Myocyte (in vitro differentiated cells): ENCODE data around the gene BTBD1. TPM values are rescaled to one million over a fixed set of nuclear protein-coding genes. Genes with fewer than 3 reads are reported as not detected.
"Not testable (repeated sequence)": the region's sequence is repeated elsewhere in the genome, so short reads cannot be mapped to it uniquely, and the experiment has no call there.

ENCODE experiments used
- DNase-seq: peaks from one replicate; pipeline ENCODE4 v3.0.0-alpha.2; 2012; ENCODE audit warnings: low read depth
- total RNA-seq: library from RNA; depleted of rRNA; stranded (reverse); fragments of >200 nt; gene quantifications from 2 replicates; pipeline ENCODE4 v1.2.3, GENCODE V29; 2014

The BTBD1 gene
- total RNA-seq, 1 donor from 2014 or later = 191 TPM

DNA sequence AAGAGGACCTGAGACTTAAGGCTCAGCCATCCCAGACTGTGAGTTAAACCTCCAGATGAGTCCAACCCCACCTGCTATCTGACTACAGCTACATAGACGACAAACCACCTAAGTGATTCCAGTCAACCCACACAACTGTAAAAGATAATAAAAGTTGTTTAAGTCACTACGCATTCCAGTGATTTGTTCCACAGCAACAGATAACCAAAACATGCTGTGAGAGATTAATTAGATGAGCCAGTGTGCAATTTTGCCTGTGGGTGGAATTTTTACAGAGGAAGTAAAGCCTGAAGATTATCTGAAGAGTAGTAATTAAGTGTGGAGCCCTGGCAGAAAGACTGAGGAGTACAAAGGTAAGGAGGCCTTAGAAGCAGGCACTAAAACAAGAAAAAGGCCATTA is 5.4 kb downstream of the BTBD1 start:
- no peak for DNase-seq

DNA sequence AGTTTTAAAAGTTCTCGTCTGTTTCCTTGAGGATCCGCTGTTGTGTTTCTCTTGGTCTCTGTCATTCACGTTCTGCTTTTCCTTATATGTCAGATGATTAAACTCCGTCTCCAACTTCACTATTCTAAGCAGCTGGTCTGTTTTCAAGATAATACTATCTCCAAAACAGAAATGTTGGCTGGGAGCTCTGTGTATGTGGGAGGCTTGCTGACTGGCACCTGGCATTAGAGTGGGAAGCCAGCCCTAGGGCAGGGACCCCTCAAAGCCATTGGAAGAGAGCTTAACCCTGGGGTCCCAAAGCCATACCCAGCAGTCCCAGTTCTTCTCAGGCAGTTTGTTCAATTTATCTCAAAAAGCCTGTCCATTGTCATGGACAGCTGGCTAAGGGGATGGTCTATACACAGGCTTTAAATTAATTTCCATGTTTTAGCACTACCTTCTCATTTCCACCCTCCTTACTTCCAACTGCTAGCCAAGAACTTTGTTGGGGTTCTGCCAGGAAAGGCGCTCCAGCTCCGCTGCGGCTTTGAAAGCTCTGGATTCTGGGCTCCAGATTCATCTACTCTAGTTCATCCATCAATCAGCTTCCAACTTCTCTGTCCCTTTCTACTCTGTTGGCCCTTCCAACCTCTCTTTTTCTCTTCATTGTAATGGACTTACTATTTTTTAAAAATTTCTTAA is 9.2 kb downstream of the BTBD1 start:
- no peak for DNase-seq

DNA sequence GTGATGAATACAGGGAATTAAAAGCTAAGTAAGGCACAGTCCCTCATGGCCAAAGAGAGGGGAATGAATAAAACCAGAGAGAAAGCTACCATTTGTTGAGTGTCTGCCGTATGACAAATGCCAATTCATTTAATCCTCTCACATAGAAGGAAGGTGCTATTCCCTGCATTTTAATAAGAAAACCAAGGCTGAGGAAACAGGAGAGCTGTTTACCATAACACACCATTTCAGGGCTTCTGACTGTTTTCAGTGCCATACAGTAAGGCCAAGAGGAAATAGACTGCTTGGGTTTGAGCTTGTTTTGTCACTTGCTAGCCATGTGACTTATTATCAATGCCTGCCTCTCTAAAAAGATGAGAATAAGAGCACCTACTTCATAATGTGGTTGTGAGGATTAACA is 10.1 kb downstream of the BTBD1 start:
- DNase-seq = no peak

DNA sequence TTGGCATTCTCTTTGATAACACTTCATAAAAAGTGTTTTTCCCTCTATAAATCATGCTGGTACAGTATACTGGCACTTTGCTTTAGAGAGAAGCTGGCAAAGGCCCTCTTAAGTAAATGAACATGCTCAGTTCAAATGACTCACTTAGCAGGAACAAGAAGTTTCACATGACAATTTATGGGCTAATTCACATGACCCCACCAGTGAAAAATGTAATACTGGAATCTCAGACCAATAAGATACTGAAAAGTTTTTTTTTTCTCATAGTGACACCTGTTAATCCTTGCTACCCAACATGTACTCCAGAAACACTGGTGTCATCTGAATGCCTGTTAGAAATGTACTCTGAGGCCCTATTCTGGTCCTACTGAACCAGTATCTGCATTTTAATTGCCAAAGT is 13.9 kb downstream of the BTBD1 start:
- DNase-seq = peak; percentile 80

DNA sequence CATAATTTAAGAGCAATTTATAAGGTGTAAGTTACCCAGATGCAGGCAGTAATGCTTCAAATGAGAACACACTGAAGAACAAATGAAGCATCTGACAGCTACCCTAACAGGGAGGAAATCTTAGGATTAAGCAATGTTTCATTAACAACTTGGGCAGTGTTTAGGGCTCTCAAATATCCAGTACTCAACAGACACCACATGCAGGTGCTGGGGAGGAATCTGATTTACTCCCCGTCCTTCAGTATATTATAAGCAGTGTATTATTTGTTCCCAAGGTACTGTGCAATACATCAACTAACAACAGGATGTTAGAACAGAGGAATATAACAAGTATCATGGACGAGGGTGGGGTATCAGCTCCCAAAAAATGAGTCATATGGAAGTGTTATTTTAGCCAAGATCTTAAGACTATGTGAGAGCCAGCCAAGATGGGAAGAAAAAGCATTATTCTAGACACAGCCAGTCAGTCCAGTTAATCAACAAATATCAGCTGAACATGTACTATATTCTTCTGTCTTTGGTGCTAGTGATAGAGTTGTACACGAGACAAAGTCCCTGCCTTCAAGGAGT is 20.4 kb downstream of the BTBD1 start:
- peak; percentile 32 for DNase-seq

DNA sequence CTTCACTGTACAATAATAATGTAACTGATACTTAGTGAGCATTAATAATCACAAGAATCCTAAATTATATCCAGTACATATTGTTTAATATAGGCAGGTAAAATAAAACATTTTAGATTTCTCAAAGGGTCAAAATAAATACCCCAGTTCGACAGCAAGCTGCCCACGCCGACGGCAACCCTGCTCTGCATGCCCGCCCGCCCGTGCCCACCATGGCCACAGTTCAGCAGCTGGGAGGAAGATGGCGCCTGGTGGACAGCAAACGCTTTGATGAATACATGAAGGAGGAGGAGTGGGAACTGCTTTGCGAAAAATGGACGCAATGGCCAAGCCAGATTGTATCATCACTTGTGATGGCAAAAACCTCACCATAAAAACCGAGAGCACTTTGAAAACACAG is 22.9 kb downstream of the BTBD1 start:
- DNase-seq = no peak

DNA sequence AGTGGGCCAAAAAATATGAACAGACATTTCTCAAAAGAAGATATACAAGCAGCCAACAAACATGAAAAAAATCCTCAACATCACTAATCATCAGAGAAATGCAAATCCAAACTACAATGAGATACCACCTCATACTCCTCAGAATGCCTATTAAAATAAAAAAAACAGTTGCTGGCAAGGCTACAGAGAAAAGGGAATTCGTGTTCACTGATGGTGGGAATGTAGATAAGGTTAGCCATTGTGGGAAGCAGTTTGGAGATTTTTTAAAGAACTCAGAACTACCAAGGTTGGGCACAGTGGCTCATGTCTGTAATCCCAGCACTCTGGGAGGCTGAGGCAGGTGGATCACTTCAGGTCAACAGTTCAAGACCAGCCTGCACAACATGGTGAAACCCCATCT is 27.8 kb downstream of the BTBD1 start:
- no peak for DNase-seq

DNA sequence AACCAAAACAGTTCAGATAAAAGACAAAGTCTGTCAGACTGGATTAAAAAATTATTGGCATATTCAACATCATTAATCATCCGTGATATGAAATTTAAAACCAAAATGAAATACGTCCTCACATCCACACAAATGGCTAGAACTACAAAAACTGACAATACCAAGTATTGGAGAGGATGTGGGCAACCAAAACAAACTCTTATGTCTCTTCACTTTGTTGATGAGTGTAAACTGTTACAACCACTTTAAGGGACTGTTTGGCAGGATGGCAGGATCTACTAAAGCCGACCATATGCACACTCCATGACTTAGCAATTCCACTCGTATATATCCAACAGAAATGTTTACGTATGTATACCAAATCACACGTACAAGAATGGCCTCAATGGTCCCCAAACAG is 30.8 kb downstream of the BTBD1 start:
- no peak for DNase-seq

DNA sequence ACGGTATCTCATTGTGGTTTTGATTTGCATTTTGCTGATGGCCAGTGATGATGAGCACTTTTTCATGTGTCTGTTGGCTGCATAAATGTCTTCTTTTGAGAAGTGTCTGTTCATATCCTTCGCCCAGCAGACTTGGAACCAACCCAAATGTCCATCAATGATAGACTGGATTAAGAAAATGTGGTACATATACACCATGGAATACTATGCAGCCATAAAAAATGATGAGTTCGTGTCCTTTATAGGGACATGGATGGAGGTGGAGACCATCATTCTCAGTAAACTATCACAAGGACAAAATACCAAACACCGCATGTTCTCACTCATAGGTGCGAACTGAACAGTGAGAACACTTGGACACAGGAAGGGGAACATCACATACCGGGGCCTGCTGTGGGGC is 35.8 kb downstream of the BTBD1 start:
- DNase-seq = not testable (repeated sequence)

DNA sequence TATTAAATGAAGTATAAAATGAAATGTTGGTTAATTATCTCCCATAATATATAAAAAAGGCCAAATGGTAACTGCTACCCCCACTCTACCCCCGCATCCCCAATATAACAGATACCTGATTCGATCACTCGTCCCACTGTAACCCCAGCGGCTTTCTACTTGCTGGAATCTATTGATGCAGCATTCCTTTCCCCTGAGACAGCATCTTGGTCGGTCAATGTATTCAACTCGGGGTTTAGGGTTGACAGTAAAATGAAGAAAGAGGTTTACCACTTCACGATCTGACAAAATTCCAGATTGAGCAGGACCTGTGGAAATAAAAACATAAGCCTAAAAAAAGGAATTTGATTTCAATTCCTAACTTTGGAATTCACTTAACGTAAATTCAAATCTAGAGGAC is 37.0 kb downstream of the BTBD1 start:
- DNase-seq = peak; percentile 15

DNA sequence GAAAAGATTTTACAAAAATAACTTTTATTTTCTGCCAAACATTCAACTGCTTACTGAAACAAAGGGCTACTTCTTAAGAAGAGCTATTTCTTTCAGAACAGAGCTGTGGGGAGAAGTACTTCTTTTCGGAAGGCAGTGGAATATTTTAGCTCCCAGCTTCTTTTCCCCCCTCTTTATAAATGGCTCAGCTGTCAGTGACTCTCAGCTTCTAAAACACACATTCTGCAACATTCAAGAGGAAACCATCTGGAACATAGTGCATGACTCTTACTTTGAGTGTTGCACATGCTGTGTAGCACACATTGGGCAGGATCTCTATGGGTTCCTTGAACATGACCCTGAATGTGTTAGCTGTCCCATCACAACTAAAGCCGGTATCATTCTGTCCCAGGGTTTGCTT is 48.6 kb downstream of the BTBD1 start:
- no peak for DNase-seq

DNA sequence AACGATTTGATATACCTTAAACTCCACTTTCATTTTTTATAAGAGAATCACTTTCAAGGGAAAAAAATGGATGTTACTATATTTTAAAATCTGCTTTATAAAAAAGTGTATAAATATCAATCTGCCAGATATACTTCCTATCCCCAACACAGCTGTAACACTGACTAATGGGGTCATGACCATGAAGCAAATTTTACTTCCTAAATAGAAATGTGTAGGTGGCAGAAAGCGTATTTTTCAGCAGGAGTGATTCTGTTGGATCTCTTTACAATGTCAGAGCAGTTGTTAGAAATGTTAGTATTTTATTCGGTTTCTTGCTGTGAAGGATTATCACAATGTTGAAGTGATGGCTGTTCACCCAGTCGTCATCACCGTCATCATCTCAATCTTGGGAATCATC is 50.1 kb downstream of the BTBD1 start:
- DNase-seq = no peak

DNA sequence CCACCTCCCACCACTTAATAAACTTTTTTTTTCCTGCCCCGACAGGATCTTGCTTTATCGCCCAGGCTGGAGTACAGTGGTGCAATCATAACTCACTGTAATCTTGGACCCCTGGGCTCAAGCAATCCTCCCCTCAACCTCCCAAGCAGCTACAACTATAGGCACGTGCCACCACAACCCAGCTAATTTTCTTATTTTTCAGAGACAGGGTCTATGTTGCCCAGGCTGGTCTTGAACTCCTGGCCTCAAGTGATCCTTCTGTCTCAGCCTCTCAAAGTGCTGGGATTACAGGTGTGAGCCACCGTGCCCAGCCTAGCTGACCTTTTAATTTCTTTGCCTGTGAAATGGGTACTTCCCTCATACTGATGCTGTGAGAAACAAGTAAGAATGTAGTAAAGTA is 51.7 kb downstream of the BTBD1 start:
- no peak for DNase-seq

DNA sequence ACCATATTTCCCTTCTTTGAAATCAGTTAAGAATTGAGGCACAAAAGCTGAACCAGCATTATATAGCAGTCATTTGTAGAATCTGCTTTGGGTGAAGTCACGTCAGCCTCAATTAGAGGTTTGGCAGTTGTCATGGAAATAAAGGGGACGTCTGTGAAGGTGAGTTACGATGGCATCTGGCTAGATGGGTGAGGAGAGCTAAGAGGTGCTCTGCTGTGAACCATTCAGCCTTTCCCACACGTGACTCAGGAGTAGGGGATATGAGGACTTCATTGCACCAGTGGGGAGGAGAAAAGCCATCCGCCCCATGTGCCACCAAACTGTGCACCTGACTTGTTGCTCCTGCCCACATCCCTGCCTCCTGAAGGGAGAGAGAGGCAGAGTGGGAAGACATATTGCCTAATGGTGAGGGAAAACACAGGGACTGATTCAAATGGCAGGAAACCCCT is 52.8 kb downstream of the BTBD1 start:
- DNase-seq = no peak

DNA sequence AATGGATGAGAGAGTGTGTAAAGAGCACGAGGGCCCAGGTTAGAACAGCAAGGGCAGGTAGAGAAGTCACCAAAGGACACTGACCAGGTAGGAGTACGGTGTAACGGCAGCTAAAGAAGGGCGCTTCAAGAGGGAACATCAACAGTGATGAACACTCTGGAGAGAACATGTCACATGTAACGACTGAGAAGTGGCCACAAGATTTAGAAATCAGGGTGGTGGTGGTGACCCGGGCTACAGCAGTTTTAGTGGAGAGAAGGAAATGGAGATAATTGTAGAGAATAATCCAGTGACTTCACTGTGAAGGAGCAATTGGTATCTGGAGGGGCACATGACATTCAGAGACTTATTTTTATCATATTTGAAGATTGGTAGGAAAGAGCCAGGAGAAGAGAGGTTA is 54.4 kb downstream of the BTBD1 start:
- DNase-seq = no peak

DNA sequence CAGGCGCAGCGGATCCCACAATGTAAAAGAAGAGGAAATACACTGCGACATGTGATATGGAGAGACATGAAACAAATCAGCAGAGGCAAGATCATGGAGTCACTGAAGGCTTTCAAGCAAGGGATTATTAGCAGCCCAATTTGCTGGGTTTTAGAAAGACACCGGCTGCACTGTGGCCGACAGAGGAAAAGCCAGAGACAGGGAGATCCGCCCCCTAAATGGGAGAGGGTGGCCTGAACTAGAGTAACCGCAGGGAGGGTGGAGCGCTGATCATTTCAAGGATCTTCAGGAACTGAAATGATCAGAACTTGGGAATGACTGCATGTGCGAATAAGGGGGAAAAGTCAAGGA is 55.0 kb downstream of the BTBD1 start:
- DNase-seq = no peak

DNA sequence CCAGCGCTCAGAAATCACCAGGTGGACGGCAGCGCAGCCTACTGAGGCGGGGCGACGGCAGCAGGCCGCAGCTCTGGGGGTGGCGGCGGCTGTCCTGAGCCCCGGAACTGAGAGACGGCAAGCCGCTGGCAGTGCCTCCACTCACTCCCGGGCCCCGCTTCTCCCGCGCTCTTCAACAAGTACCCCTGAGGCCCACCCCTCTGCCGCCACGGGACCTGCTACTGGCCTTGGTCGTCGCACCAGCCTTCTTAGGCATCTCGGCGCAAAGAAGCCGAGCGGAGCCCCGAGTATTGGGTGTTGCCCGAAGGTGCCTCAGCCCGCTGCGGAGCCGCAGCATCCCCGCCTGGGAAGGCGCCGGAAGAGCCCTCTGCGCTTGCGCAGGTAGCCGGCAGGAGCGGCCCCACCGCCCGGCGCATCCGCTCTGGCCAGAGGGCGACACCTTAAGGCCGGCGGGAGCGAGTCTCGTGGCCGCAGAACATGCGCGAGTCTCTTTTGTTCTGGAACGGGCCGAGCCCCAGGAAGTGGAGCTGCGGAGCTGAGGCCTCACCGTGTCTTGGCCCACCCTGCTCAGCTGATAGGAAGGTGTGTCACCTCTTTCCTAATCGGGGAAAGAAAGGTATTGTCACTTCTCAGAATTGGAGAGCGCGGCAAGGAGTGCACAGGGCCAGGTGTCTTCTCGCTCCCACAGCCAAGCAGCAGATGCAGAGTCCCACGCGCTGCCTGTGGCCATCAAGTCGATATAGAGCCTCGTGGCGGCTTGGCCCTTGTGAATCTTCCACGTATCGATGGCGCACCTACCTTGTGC is 55.6 kb downstream of the BTBD1 start, which contains the start of gene C15orf40:
Gene C15orf40, minus strand, starts transcription at position 369 of the 805 bp plus-strand sequence. Its CDS starts 32 bp downstream, at position 337.
- peak; percentile 93 for DNase-seq

DNA sequence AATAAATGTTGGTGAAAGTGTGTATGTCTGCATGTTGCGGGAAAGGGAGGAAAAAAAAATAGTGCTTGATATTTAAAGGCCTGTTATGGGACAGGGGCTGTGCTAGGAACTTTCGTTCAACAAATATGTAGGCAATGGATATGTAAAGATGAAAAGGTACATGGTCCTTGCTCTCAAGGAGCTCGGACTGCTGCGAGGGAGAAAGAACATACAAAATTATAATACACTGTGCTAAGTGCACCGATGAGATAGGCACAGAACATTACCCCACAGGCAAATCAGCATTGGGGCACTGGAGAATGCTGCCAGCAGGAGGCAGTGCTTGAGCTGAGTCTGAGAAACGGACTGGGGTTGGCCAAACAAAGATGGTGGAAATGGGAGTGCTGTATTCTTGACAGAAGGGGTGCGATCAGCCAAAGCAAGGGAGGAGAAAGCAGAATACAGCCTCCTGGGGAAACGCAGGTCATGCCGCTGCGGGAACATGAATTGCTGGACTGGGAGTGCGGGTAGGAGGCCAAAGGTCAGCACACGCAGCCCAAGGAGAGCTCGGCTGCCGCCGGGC is 56.3 kb downstream of the BTBD1 start:
- DNase-seq = peak; percentile 90

DNA sequence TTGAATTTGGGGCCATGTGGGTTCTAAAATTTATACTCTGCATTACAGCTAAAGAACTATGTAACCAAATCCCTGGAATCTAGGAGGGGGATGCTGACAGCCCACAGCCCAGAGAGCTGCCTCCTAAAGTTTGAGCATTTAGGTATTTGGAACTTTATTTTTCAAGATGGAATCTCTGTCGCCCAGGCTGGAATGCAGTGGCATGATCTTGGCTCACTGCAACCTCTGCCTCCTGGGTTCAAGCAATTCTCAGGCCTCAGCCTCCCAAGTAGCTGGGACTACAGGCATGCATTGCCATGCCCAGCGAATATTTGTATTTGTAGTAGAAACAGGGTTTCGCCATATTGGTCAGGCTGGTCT is 66.4 kb downstream of the BTBD1 start:
- DNase-seq = not testable (repeated sequence)

DNA sequence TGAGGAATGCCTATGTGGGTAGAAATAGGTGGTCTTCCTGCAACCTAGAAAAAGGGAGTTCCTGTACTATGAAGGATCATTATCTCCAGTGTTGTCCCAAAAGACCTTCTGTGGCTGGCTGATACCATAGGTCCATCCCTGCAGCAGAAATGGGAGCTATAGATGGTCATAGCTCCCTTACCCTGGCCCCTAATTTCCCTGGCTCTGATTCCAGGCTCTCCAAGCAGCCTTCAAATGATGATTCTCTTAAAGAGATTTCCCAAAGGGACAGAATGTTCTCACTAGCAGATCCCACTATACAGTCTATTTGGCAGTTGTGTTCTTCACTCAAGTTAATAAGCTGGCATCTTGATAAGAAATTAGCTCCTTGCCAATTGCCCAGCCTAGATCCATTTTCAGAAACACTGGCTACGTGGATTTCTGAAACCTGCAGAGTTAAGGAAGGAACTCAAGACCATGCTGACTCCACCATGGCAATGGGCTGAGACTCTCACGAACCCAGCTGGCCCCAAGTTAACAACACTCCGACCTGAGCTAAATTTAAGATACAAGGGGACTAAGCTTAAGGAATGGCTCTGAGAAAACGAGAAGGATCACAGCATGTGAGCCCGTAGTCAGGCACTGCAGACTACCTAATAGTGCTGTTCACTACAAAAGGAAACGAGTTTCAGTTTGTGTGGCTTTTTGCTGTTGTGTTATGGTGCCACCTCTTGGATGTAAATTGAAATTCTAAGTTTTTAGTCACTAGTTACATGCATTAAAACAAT is 67.0 kb downstream of the BTBD1 start:
- DNase-seq = peak; percentile 59

DNA sequence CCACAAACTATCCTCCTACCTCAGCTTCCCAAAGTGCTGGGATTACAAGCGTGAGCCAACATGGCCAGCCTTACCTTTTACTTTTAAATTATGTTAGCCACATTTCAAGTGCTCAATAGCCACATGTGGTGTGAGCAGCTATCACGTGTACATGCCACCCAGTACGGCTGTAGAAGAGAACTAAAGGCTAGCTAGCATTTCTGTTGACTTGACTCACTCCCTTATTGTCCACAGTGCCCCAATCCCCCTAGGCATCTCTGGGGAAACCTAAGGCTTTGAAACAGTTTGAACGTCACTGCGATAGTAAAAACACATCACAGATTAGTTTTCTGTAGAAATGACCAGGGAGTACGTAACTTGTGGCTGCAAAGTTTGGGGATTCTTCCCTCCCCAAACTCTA is 67.6 kb downstream of the BTBD1 start:
- no peak for DNase-seq
